ENCODE data around the gene QTRT2. TPM values are rescaled to one million over a fixed set of nuclear protein-coding genes. Genes with fewer than 3 reads are reported as not detected.

Gene QTRT2
- total and polyA plus RNA-seq, 9 of the 15 experiments (the other 6 are each of a cell fraction or from before 2014, with no cell fraction given) = 10.2 to 25.1 (median 17.3) TPM

GRCh38 chr3:114025451-114025850, 31.1 kb upstream of the QTRT2 start:
- Histone ChIP-seq H3K4me1 (replicated peaks in 1 of 2; ENCODE audit: control insufficient read depth in 2 of 2, insufficient read depth in 2 of 2, low read length in 2 of 2) (no peaks in the 10 kb centered on the region), H3K9ac (ENCODE audit: insufficient read depth in 1 of 2, low read depth in 2 of 2, low read length in 2 of 2) (no peak overlapping the region), H3K4me2 (ENCODE audit: insufficient read depth, low read length) (no peak overlapping the region), H3K36me3 (ENCODE audit: control insufficient read depth, insufficient read depth, low read length) (no peaks in the 10 kb centered on the region), H3K9me3 (replicated peaks; ENCODE audit: control insufficient read depth, insufficient read depth, low read depth, low read length) (no peaks in the 10 kb centered on the region), H3K4me3 (no peak overlapping the region), H4K20me1 (replicated peaks; ENCODE audit: control insufficient read depth, insufficient read depth, low read length) (no peaks in the 10 kb centered on the region), H2AFZ (ENCODE audit: low read depth, low read length) (no peak overlapping the region), H3K27me3 (ENCODE audit: control insufficient read depth in 2 of 2, insufficient read depth in 2 of 2, low read length in 2 of 2) (no peaks in the 10 kb centered on the region), H3K79me2 (ENCODE audit: control insufficient read depth, insufficient read depth, low read length) (no peaks in the 10 kb centered on the region), H3K27ac (ENCODE audit: extremely low read depth, low read depth, low read length) (no peak overlapping the region), H3K9me1 (ENCODE audit: control insufficient read depth, insufficient read depth, low read length) (no peaks in the 10 kb centered on the region)
- ChIA-PET POLR2A (no interaction called here), CTCF (ENCODE audit: low intra/inter-chr PET ratio) (no interaction called here)
- 8% methylated on average over 2 of the region's 2 CpGs for WGBS (ENCODE audit: insufficient coverage, low coverage, missing lambda C conversion rate)
- BruUV-seq (replicated peaks) = no TSS peak
- FAIRE-seq (no peak), DNase-seq (ENCODE audit: extremely low read depth in 1 of 4, low spot score in 3 of 4) (no peak), ATAC-seq (no peak)
- intact Hi-C loops (cut with micrococcal nuclease) = no loop called here
- in situ Hi-C loops (cut with MboI) = no loop called here
- TF ChIP-seq ZNF282 (CRISPR knock-in tag; IDR thresholded peaks at IDR 0.05) = no peak
- TF ChIP-seq, protein P1, sequence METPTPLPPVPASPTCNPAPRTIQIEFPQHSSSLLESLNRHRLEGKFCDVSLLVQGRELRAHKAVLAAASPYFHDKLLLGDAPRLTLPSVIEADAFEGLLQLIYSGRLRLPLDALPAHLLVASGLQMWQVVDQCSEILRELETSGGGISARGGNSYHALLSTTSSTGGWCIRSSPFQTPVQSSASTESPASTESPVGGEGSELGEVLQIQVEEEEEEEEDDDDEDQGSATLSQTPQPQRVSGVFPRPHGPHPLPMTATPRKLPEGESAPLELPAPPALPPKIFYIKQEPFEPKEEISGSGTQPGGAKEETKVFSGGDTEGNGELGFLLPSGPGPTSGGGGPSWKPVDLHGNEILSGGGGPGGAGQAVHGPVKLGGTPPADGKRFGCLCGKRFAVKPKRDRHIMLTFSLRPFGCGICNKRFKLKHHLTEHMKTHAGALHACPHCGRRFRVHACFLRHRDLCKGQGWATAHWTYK (CRISPR knock-in tag; IDR thresholded peaks at IDR 0.05) = no peak
- TF ChIP-seq CHD2 (IDR thresholded peaks at IDR 0.05; ENCODE audit: low read depth, low read length) = no peak
- no peak for TF ChIP-seq ETS1 (conservative IDR thresholded peaks at IDR 0.05; ENCODE audit: control insufficient read depth, low read depth, low read length)
- TF ChIP-seq ELF4 (CRISPR knock-in tag; IDR thresholded peaks at IDR 0.05) = no peak
- TF ChIP-seq HBP1 (CRISPR knock-in tag; IDR thresholded peaks at IDR 0.05) = no peak
- TF ChIP-seq ZNF134 (CRISPR knock-in tag; conservative IDR thresholded peaks at IDR 0.05) = no peak
- no peak for TF ChIP-seq MAFF (IDR thresholded peaks at IDR 0.05; ENCODE audit: low read length)
- TF ChIP-seq TFAP4 (CRISPR knock-in tag; IDR thresholded peaks at IDR 0.05; ENCODE audit: borderline replicate concordance) = no peak
- TF ChIP-seq, protein P2, sequence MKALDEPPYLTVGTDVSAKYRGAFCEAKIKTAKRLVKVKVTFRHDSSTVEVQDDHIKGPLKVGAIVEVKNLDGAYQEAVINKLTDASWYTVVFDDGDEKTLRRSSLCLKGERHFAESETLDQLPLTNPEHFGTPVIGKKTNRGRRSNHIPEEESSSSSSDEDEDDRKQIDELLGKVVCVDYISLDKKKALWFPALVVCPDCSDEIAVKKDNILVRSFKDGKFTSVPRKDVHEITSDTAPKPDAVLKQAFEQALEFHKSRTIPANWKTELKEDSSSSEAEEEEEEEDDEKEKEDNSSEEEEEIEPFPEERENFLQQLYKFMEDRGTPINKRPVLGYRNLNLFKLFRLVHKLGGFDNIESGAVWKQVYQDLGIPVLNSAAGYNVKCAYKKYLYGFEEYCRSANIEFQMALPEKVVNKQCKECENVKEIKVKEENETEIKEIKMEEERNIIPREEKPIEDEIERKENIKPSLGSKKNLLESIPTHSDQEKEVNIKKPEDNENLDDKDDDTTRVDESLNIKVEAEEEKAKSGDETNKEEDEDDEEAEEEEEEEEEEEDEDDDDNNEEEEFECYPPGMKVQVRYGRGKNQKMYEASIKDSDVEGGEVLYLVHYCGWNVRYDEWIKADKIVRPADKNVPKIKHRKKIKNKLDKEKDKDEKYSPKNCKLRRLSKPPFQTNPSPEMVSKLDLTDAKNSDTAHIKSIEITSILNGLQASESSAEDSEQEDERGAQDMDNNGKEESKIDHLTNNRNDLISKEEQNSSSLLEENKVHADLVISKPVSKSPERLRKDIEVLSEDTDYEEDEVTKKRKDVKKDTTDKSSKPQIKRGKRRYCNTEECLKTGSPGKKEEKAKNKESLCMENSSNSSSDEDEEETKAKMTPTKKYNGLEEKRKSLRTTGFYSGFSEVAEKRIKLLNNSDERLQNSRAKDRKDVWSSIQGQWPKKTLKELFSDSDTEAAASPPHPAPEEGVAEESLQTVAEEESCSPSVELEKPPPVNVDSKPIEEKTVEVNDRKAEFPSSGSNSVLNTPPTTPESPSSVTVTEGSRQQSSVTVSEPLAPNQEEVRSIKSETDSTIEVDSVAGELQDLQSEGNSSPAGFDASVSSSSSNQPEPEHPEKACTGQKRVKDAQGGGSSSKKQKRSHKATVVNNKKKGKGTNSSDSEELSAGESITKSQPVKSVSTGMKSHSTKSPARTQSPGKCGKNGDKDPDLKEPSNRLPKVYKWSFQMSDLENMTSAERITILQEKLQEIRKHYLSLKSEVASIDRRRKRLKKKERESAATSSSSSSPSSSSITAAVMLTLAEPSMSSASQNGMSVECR (CRISPR knock-in tag; IDR thresholded peaks at IDR 0.05) = no peak
- TF ChIP-seq TBP (optimal IDR thresholded peaks at IDR 0.05; ENCODE audit: low read depth, low read length) = no peak
- no peak for TF ChIP-seq SMAD2 (IDR thresholded peaks at IDR 0.05; ENCODE audit: low read depth, low read length)

Measured in K562 (cell line).